ENCODE results near the gene ODAM. TPM values are rescaled to one million over a fixed set of nuclear protein-coding genes. Genes with fewer than 3 reads are reported as not detected.

Gene ODAM
- total RNA-seq, 1 experiment from 2014 or later: 15.1 TPM

GRCh38 chr4:70251250-70251944, 55.9 kb downstream of the ODAM start:
- Histone ChIP-seq H3K27me3 (replicated peaks; ENCODE audit: control insufficient read depth, insufficient read depth, low read length) (no peaks in the 10 kb centered on the region), H3K36me3 (ENCODE audit: control insufficient read depth, insufficient read depth, low read length) (no peaks in the 10 kb centered on the region), H3K4me1 (no peaks in the 10 kb centered on the region), H3K9me3 (no peaks in the 10 kb centered on the region), H3K4me3 (ENCODE audit: low read depth, low read length) (no peak overlapping the region)
- TF ChIP-seq CTCF (IDR thresholded peaks at IDR 0.05; ENCODE audit: insufficient read depth in 1 of 2, low read depth in 1 of 2, low read length in 1 of 2, severe bottlenecking in 1 of 2, unreplicated experiment in 1 of 2): no peak
- CTCF ChIA-PET: no interaction called here
- Mint-ChIP-seq H3K27ac (ENCODE audit: unreplicated experiment) (no peak overlapping the region), H3K4me3 (ENCODE audit: unreplicated experiment) (no peak overlapping the region), H3K9me3 (ENCODE audit: unreplicated experiment) (no peaks in the 10 kb centered on the region), H3K4me1 (ENCODE audit: low read depth, unreplicated experiment) (no peaks in the 10 kb centered on the region), H3K27me3 (ENCODE audit: insufficient read depth, unreplicated experiment) (no peaks in the 10 kb centered on the region), H3K36me3 (ENCODE audit: insufficient read depth, unreplicated experiment) (no peaks in the 10 kb centered on the region)
- intact Hi-C loops (cut with micrococcal nuclease; ENCODE audit: unreplicated experiment): no loop called here
- no peak for DNase-seq
- POLR2A ChIA-PET: no interaction called here
- BruUV-seq (replicated peaks): no TSS peak

DNA sequence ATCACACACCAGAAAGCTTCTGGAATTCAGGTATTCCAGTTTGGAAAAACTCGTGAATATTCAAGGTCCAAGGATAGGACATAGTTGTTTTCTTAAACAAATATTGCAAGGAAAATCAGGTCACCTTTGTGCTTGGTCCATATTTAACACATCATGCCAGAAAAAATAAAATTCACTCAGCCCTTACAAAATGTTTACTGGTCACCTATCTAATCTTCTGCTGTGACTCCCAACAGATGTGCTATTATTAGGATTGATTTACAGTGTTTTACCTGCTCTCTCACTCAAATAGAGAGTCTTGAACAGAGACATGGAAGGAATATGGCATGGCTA, 56.4 kb downstream of the ODAM start:
- BruUV-seq (replicated peaks): no TSS peak
- Mint-ChIP-seq H3K36me3 (ENCODE audit: insufficient read depth, unreplicated experiment) (no peaks in the 10 kb centered on the region), H3K27me3 (ENCODE audit: insufficient read depth, unreplicated experiment) (no peaks in the 10 kb centered on the region), H3K27ac (ENCODE audit: unreplicated experiment) (no peak overlapping the region), H3K4me3 (ENCODE audit: unreplicated experiment) (no peak overlapping the region), H3K4me1 (ENCODE audit: low read depth, unreplicated experiment) (no peaks in the 10 kb centered on the region), H3K9me3 (ENCODE audit: unreplicated experiment) (no peaks in the 10 kb centered on the region)
- intact Hi-C loops (cut with micrococcal nuclease; ENCODE audit: unreplicated experiment): no loop called here
- DNase-seq: no peak
- Histone ChIP-seq H3K9me3 (no peaks in the 10 kb centered on the region), H3K27me3 (replicated peaks; ENCODE audit: control insufficient read depth, insufficient read depth, low read length) (no peaks in the 10 kb centered on the region), H3K36me3 (ENCODE audit: control insufficient read depth, insufficient read depth, low read length) (no peaks in the 10 kb centered on the region), H3K4me3 (ENCODE audit: low read depth, low read length) (no peak overlapping the region), H3K4me1 (no peaks in the 10 kb centered on the region)
- CTCF ChIA-PET: no interaction called here
- no peak for TF ChIP-seq CTCF (IDR thresholded peaks at IDR 0.05; ENCODE audit: insufficient read depth in 1 of 2, low read depth in 1 of 2, low read length in 1 of 2, severe bottlenecking in 1 of 2, unreplicated experiment in 1 of 2)
- POLR2A ChIA-PET: no interaction called here

Other genes with a start within 250 kb of the ODAM start
- gene CSN2, start 230.0 kb upstream of the ODAM start, total RNA-seq (2022): not detected in 2 replicates
- not detected in 2 replicates for gene STATH, start 199.8 kb upstream of the ODAM start, total RNA-seq (2022)
- not detected in 2 replicates for gene HTN3, start 167.3 kb upstream of the ODAM start, total RNA-seq (2022)
- gene HTN1, start 145.3 kb upstream of the ODAM start, total RNA-seq (2022): not detected in 2 replicates
- gene PRR27, start 41.5 kb upstream of the ODAM start, total RNA-seq (2022): not detected in 2 replicates
- not detected in 2 replicates for gene FDCSP, start 30.4 kb downstream of the ODAM start, total RNA-seq (2022)
- gene CSN3, start 46.9 kb downstream of the ODAM start, total RNA-seq (2022): not detected in 2 replicates
- gene CABS1, start 139.3 kb downstream of the ODAM start, total RNA-seq (2022): not detected in 2 replicates
- gene SMR3A, start 165.0 kb downstream of the ODAM start, total RNA-seq (2022): not detected in 2 replicates
- gene SMR3B, start 187.4 kb downstream of the ODAM start, total RNA-seq (2022): not detected in 2 replicates
- gene OPRPN, start 202.2 kb downstream of the ODAM start, total RNA-seq (2022): not detected in 2 replicates

All from Caco-2 (cell line).